HCT116 (cell line): ENCODE results near the gene ADCYAP1.

Experiments
- CEBPB ChIP-seq: IDR thresholded peaks from 2 replicates; pipeline ENCODE4 v1.6.1; 2012; ENCODE audit warnings: low read depth
- POLR2A ChIP-seq: IDR thresholded peaks from 2 replicates; pipeline ENCODE4 v1.7.0; 2011; ENCODE audit warnings: borderline replicate concordance; ENCODE audit not compliant: insufficient read depth, insufficient read length; ENCODE audit errors: extremely low read depth
- POLR2AphosphoS5 ChIP-seq: IDR thresholded peaks from 2 replicates; pipeline ENCODE4 v1.6.1; 2011; ENCODE audit warnings: mild to moderate bottlenecking, low read depth, low read length, moderate library complexity
- SIN3A ChIP-seq: IDR thresholded peaks from 2 replicates; pipeline ENCODE4 v1.6.1; 2012; ENCODE audit warnings: low read depth
- SP1 ChIP-seq: IDR thresholded peaks from 2 replicates; pipeline ENCODE4 v1.6.1; 2012; ENCODE audit warnings: low read depth
- SRF ChIP-seq: IDR thresholded peaks from 2 replicates; pipeline ENCODE4 v1.6.1; 2012; ENCODE audit warnings: low read depth
- ZFX ChIP-seq: fragments of 450-650 bp; IDR thresholded peaks from 2 replicates; pipeline ENCODE4 v1.6.1; 2017
- TF ChIP-seq, protein P1 (sequence below), 3 experiments: fragments of 200-600 bp in 1 of 3; sonication (generic) in 1 of 3; IDR thresholded peaks in 2 of 3; conservative IDR thresholded peaks in 1 of 3; 2 replicates each; pipeline ENCODE4 v1.5.1; 2012 to 2017; ENCODE audit warnings: low read depth in 2 of 3, low read length in 2 of 3, antibody characterized with exemption in 1 of 3, borderline replicate concordance in 1 of 3, control low read depth in 1 of 3, mild to moderate bottlenecking in 1 of 3, mixed read lengths in 1 of 3, mixed run types in 1 of 3, moderate library complexity in 1 of 3; ENCODE audit not compliant: insufficient read depth in 1 of 3
- TF ChIP-seq, protein P2 (sequence below): IDR thresholded peaks from 2 replicates; pipeline ENCODE4 v1.6.1; 2012
- TF ChIP-seq, protein P3 (sequence below): IDR thresholded peaks from 2 replicates; pipeline ENCODE4 v1.6.1; 2012

DNA sequence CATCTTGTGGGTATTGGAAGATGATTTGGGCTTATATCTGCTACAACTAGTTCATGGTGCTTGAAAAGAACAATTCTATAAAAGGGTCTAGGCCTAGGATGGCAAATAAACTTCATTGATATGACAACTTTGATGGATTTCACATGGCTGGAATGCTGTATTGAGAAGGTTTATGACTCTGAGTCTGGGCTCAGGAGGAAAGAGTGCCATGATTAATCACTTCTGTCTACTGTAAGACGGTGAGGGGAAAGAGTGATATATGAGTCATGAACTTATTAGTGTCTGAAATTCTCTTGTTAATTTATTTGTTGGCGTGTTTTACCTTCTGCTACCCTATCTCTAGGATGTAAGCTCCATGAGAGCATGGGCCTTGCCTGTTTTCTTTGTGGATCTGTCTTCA, 17.0 kb upstream of the ADCYAP1 start:
- TF ChIP-seq, protein P1, sequence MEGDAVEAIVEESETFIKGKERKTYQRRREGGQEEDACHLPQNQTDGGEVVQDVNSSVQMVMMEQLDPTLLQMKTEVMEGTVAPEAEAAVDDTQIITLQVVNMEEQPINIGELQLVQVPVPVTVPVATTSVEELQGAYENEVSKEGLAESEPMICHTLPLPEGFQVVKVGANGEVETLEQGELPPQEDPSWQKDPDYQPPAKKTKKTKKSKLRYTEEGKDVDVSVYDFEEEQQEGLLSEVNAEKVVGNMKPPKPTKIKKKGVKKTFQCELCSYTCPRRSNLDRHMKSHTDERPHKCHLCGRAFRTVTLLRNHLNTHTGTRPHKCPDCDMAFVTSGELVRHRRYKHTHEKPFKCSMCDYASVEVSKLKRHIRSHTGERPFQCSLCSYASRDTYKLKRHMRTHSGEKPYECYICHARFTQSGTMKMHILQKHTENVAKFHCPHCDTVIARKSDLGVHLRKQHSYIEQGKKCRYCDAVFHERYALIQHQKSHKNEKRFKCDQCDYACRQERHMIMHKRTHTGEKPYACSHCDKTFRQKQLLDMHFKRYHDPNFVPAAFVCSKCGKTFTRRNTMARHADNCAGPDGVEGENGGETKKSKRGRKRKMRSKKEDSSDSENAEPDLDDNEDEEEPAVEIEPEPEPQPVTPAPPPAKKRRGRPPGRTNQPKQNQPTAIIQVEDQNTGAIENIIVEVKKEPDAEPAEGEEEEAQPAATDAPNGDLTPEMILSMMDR (IDR thresholded peaks at IDR 0.05 in 2 of 3, conservative IDR thresholded peaks at IDR 0.05 in 1 of 3; ENCODE audit: borderline replicate concordance in 1 of 3, insufficient read depth in 1 of 3, low read depth in 2 of 3, low read length in 2 of 3) = no peak
- no peak for TF ChIP-seq POLR2A
- no peak for TF ChIP-seq ZFX
- TF ChIP-seq SRF = no peak
- no peak for TF ChIP-seq SIN3A
- no peak for TF ChIP-seq CEBPB
- no peak for TF ChIP-seq POLR2AphosphoS5
- no peak for TF ChIP-seq SP1
- TF ChIP-seq, protein P2, sequence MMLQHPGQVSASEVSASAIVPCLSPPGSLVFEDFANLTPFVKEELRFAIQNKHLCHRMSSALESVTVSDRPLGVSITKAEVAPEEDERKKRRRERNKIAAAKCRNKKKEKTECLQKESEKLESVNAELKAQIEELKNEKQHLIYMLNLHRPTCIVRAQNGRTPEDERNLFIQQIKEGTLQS = no peak
- TF ChIP-seq, protein P3, sequence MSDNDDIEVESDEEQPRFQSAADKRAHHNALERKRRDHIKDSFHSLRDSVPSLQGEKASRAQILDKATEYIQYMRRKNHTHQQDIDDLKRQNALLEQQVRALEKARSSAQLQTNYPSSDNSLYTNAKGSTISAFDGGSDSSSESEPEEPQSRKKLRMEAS = no peak
